Progenitor cell of endocrine pancreas (in vitro differentiated cells): ENCODE results near the gene NDUFAF7. TPM values are rescaled to one million over a fixed set of nuclear protein-coding genes. Genes with fewer than 3 reads are reported as not detected.

Source experiments
- DNase-seq: peaks from one replicate; pipeline ENCODE4 v3.0.0; 2021; ENCODE audit warnings: low spot score; ENCODE audit not compliant: unreplicated experiment
- H3K27ac Mint-ChIP-seq: 2 replicates; pipeline ENCODE4 v1.8.0; 2021; ENCODE audit warnings: mild to moderate bottlenecking, moderate library complexity, mixed read lengths
- H3K27me3 Mint-ChIP-seq: 2 replicates; pipeline ENCODE4 v1.8.0; 2021; ENCODE audit warnings: mixed read lengths
- H3K36me3 Mint-ChIP-seq: 2 replicates; pipeline ENCODE4 v1.8.0; 2022; ENCODE audit warnings: mixed read lengths; ENCODE audit not compliant: insufficient read depth
- H3K4me1 Mint-ChIP-seq: 2 replicates; pipeline ENCODE4 v1.8.0; 2021; ENCODE audit warnings: low read depth, mixed read lengths
- H3K4me3 Mint-ChIP-seq: 2 replicates; pipeline ENCODE4 v1.8.0; 2021; ENCODE audit warnings: low read depth, mild to moderate bottlenecking, moderate library complexity, mixed read lengths
- H3K9me3 Mint-ChIP-seq: 2 replicates; pipeline ENCODE4 v1.8.0; 2021; ENCODE audit warnings: low read depth, mixed read lengths
- CTCF ChIP-seq: fragments of 200-600 bp; sonication (generic); IDR thresholded peaks from one replicate; pipeline ENCODE4 v1.5.0; 2021; ENCODE audit warnings: antibody characterized with exemption, mild to moderate bottlenecking; ENCODE audit not compliant: unreplicated experiment
- total RNA-seq: library from RNA; stranded (reverse); gene quantifications from 2 replicates; pipeline ENCODE4 v1.2.1, GENCODE V29; 2021

NDUFAF7 gene
- total RNA-seq, 1 donor from 2014 or later, result 27.6 TPM

GRCh38 chr2:37274359-37274965 lies 43.0 kb downstream of the NDUFAF7 start:
- Mint-ChIP-seq H3K27ac (no peak overlapping the region), H3K9me3 (no peaks in the 10 kb centered on the region), H3K36me3 (peaks cover 18% of the 10 kb centered on the region), H3K4me1 (no peaks in the 10 kb centered on the region), H3K27me3 (no peaks in the 10 kb centered on the region), H3K4me3 (no peak overlapping the region)
- no peak for DNase-seq
- no peak for TF ChIP-seq CTCF

- TF ChIP-seq CTCF, result no peak
- H3K27me3 Mint-ChIP-seq, result no peaks in the 10 kb centered on the region
- DNase-seq, result no peak
- H3K9me3 Mint-ChIP-seq, result no peaks in the 10 kb centered on the region
- H3K27ac Mint-ChIP-seq, result no peak overlapping the region
- H3K4me1 Mint-ChIP-seq, result no peaks in the 10 kb centered on the region
- no peak overlapping the region for H3K4me3 Mint-ChIP-seq
- peaks cover 13% of the 10 kb centered on the region for H3K36me3 Mint-ChIP-seq
These were observed 44.8 kb downstream of the NDUFAF7 start for GRCh38 chr2:37276291-37276690.

- no peak for DNase-seq
- H3K36me3 Mint-ChIP-seq, result peaks cover 14% of the 10 kb centered on the region
- H3K9me3 Mint-ChIP-seq, result no peaks in the 10 kb centered on the region
- no peak for TF ChIP-seq CTCF
- H3K4me3 Mint-ChIP-seq, result no peak overlapping the region
- H3K27me3 Mint-ChIP-seq, result no peaks in the 10 kb centered on the region
- H3K4me1 Mint-ChIP-seq, result no peaks in the 10 kb centered on the region
- H3K27ac Mint-ChIP-seq, result peak overlapping the region; percentile 41
These were observed 50.5 kb downstream of the NDUFAF7 start for GRCh38 chr2:37281916-37282315.

GRCh38 chr2:37282746-37283145 lies 51.3 kb downstream of the NDUFAF7 start:
- Mint-ChIP-seq H3K27me3 (no peaks in the 10 kb centered on the region), H3K9me3 (no peaks in the 10 kb centered on the region), H3K27ac (no peak overlapping the region), H3K36me3 (peaks cover 16% of the 10 kb centered on the region), H3K4me3 (no peak overlapping the region), H3K4me1 (no peaks in the 10 kb centered on the region)
- DNase-seq, result no peak
- TF ChIP-seq CTCF, result no peak

GRCh38 chr2:37283207-37283606 lies 51.7 kb downstream of the NDUFAF7 start:
- no peak for TF ChIP-seq CTCF
- DNase-seq, result no peak
- H3K4me1 Mint-ChIP-seq, result no peaks in the 10 kb centered on the region
- no peaks in the 10 kb centered on the region for H3K27me3 Mint-ChIP-seq
- H3K9me3 Mint-ChIP-seq, result no peaks in the 10 kb centered on the region
- H3K27ac Mint-ChIP-seq, result no peak overlapping the region
- no peak overlapping the region for H3K4me3 Mint-ChIP-seq
- H3K36me3 Mint-ChIP-seq, result peaks cover 16% of the 10 kb centered on the region
